ENCODE measurements around the gene TMEM40.
"Not testable (repeated sequence)": the region's sequence is repeated elsewhere in the genome, so short reads cannot be mapped to it uniquely, and the experiment has no call there.

The TMEM40 gene

DNA sequence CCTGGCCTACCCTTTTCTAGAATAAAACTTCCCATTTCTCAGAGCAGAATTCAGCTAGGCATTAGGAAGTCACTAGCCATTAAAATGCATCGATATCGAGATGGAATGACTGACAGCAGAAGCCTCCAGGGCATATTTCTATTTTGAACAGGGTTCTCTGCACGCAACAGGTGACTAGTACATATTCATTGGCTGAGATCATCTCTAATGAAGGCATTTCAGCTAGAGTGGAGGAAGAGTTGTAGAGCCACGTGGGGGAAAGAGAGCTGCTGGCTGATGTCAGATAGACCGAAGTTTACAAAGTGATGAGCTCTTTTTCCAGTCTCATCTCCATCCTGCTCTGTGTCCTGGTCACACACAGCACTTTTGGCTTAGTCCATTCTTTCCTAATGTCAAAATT is 7.5 kb downstream of the TMEM40 start:
- no peak for FAIRE-seq
- peak; percentile 23 for DNase-seq (ENCODE audit: low spot score)

GRCh38 chr3:12750658-12751071 is 8.4 kb downstream of the TMEM40 start:
- DNase-seq (ENCODE audit: low spot score), result peak; percentile 55
- peak; percentile 58 for FAIRE-seq

DNA sequence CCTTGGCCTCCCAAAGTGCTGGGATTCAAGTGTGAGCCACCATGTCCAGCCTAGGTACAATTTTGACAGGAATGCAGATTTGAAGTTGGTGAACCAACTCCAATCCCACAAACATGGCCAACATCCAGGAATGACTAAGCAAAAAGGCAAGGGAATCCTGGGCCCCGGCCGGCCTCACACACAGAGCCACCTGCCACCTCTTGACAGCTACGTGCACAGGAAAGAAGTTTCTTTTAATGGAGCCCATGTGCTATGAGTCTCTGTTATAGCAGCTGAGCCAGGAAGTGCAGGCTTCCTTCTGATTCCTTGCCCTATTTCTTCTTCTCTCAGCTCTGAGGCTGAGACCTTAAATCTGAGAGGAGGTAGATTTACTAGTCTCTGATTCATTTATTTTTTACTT is 8.8 kb downstream of the TMEM40 start:
- DNase-seq (ENCODE audit: low spot score), result peak; percentile 79
- FAIRE-seq, result peak; percentile 83

DNA sequence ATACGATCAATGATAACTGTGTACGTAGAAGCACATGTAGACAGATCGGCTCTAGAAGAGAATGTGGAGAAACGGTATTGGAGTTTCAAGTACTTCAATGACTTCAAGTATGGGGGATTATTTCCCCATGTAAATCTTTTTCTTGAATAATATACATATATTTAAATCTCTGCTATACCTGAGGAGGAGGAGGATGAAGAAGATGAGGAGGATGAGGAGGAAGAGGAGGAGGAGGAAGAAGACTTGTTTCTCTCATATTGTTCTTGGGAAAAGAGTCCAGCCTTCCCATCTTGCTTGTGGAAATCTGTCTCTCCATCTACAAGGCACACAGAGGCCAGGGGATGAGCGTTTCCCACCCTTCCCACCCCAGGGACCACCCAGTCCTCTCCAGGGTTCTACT is 10.6 kb downstream of the TMEM40 start:
- DNase-seq (ENCODE audit: low spot score), result no peak
- FAIRE-seq, result no peak

DNA sequence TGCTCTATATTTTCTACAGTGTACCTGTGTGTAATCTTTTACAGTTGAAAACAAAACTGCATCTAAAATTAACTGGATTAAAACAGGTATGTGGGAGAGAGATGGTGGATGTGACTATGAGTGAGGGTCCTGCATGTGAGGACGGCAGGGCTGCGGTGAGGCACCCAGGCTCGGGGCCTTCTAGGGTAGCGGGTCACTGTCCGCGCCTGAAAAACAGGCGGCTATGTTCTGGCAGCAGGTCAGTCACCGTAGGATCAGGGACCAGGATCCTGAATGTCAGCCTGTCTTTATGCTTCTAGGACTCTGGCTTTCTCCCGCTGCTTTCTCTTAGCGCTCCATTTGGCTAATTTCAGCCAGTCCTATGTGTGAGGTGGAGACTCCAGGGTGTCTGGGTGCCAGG is 12.6 kb downstream of the TMEM40 start:
- no peak for FAIRE-seq
- DNase-seq (ENCODE audit: low spot score), result no peak

GRCh38 chr3:12744326-12744725 is 14.7 kb downstream of the TMEM40 start:
- DNase-seq (ENCODE audit: low spot score), result no peak
- FAIRE-seq, result no peak

GRCh38 chr3:12743583-12743982 is 15.5 kb downstream of the TMEM40 start:
- no peak for FAIRE-seq
- DNase-seq (ENCODE audit: low spot score), result no peak

- no peak for FAIRE-seq
- DNase-seq (ENCODE audit: low spot score), result no peak
These were observed 16.5 kb downstream of the TMEM40 start for GRCh38 chr3:12742330-12743107.

DNA sequence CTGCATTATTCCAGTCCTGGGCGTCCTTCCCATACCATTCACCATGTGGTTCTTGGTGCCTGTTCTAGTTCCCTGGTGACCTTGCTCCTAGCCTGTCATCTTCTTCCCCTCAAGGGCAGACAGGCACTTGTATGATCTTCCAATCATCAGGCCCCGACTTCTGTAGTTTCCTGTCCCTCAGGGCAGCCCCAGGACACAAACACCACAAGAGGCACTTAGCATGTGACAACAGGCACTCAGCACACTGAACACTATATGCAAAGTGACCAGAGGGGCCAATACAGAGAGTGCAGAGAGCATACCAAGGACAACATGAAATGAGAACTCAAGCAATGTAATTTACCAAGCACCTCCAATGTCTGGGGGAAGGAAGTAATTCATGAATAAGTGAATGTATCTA is 17.9 kb downstream of the TMEM40 start:
- DNase-seq (ENCODE audit: low spot score), result no peak
- no peak for FAIRE-seq

- DNase-seq (ENCODE audit: low spot score) (no peak), FAIRE-seq (no peak)
These were observed 21.2 kb downstream of the TMEM40 start for GRCh38 chr3:12737833-12738232.

GRCh38 chr3:12737319-12737718 is 21.7 kb downstream of the TMEM40 start:
- DNase-seq (ENCODE audit: low spot score) (no peak), FAIRE-seq (no peak)

GRCh38 chr3:12734960-12735359 is 24.1 kb downstream of the TMEM40 start:
- DNase-seq (ENCODE audit: low spot score), result no peak
- FAIRE-seq, result no peak

DNA sequence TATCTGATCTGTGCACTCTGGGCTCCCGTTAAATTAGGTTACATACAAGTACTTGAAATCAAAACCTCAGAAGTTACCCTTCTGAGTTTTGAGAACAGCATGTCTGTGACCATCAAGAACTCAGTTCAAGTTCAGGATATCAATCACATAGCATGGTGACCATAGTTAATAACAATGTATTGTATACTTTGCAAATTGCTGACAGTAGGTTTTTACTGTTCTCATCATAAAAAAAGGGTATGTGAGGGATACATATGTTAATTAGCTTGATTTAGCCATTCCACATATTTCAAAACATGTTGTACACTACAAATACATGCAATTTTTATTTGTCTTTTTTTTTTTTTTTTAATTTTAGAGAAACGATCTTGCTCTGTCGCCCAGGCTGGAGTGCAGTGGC is 25.5 kb downstream of the TMEM40 start:
- FAIRE-seq, result no peak

DNA sequence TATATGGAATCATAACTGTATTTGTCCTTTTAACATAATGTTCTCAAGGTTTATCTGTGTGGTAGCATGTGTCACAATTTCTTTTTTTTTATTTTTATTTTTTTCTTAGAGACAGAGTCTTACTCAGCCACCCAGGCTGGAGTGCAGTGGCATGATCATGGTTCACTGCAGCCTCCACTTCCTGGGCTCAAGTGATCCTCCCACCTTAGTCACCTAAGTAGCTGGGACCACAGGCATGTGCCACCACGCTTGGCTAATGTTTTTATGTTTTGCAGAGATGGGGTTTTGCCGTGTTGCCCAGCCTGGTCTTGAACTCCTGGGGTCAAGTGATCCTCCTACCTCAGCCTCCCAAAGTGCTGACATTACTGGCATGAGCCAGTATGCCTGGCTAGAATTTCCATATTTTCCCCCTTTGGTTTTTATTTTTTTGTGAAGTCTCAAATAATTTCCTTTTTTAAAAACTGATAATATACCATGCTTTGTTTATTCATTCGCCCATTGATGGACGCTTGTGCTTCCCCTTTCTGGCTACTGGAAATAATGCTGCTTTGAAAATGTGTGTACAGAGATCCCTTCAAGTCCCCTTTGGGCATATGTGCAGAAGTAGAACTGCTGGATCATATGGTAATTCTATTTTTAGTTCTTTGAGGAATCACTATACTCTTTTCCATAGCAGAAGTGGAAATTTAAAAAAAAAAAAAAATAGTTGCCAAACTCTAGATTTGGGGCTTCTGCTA is 28.4 kb downstream of the TMEM40 start:
- peak; percentile 92 for FAIRE-seq
- peak; percentile 64 for DNase-seq (ENCODE audit: low spot score)

More for the DNA sequence above, 25.5 kb downstream of the TMEM40 start:
- no peak for DNase-seq (ENCODE audit: low spot score)

DNA sequence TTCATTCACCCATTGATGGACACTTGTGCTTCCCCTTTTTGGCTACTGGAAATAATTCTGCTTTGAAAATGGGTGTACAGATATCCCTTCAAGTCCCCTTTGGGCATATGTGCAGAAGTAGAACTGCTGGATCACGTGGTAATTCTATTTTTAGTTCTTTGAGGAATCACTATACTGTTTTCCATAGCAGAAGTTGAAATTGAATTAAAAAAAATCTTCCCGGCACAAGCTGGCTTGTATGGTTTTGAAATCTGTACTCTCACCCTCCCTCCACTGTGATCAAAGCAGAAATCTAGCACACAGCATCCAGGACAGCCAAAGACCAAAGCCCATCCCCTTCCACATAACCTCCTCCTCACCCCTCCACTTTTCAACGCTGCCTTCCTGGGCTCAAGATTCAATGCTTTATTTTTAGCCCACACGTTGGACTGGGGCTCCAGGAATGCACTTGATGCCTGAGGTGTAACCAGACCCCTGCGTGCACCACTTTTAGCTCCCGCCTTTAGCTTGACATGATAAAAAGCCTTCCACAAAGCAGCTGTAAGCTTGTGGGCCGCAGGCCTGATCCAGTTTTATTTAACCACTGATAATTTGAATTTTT is 29.9 kb downstream of the TMEM40 start:
- DNase-seq (ENCODE audit: low spot score), result no peak
- no peak for FAIRE-seq

DNA sequence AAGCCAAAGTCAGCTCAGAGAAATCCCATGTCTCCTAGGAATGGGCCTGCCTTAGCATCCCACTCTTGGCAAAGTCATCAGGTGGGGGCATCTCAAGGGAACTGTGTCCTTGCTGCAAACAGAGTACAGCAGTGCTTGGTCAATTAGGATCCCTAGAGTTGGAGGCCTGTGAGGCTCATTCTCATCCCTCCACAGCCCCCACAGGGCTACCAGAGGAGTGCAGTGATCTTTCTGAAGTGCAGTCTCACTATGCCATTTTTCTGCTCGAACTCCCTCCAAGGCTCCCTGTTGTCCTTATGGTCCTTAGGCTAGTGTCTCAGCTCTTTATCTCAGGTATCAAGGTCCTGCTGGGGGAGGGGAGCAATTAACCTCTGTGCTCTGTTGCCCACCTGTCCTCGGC is 31.1 kb downstream of the TMEM40 start:
- no peak for DNase-seq (ENCODE audit: low spot score)
- FAIRE-seq, result no peak

- FAIRE-seq, result no peak
- DNase-seq (ENCODE audit: low spot score), result no peak
These were observed 31.6 kb downstream of the TMEM40 start for GRCh38 chr3:12727481-12727880.

GRCh38 chr3:12725436-12725835 is 33.6 kb downstream of the TMEM40 start:
- DNase-seq (ENCODE audit: low spot score), result no peak
- FAIRE-seq, result no peak

DNA sequence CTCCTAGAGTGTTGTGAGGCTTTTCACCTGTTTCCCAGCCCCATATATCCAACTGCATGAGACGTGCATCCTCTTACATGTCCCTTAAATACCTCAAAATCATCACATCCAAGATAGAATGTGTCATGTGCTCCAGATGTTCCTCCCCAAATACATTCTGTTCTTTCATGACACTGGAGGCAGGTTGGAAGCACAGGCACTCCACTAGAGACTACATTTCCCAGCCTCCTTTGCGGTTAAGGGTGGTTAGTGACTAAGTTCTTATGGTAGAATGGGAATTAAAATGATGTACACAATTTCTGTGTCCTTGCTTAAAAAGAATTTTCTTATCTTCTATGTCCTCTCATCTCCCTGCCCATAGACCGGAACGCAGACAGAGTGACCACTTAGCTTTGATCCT is 34.3 kb downstream of the TMEM40 start:
- no peak for DNase-seq (ENCODE audit: low spot score)
- no peak for FAIRE-seq

- DNase-seq (ENCODE audit: low spot score); FAIRE-seq: not testable (repeated sequence)
These were observed 35.7 kb downstream of the TMEM40 start for GRCh38 chr3:12723362-12723761.

DNA sequence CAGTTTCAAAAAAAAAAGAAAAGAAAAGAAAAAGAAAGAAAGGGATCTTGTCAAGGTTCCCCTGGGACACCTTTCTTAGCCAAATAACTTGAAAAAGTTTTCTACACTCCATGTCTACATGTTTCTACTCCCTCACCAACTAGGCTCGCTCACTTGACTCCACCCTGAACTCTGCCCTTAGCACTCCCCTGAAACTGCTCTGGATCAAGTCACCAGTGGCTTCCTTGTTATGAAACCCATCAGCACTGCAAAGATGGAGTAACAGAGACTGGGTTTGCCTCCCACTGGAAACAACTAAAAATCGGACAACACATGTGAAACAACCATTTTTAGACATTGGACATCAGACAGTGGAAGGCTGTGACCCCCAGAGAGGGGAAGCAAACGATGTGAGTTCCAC is 36.8 kb downstream of the TMEM40 start:
- DNase-seq (ENCODE audit: low spot score) (no peak), FAIRE-seq (no peak)
